ENCODE data around the gene MBOAT2. TPM values are rescaled to one million over a fixed set of nuclear protein-coding genes. Genes with fewer than 3 reads are reported as not detected.
A peak's percentile ranks its signal among the peaks of the same experiment; 100 is the strongest.

MBOAT2 gene
- total RNA-seq, 1 donor from 2014 or later: 5.3 TPM

- Histone ChIP-seq H3K4me1 (peaks cover 10% of the 10 kb centered on the region), H3K27ac (replicated peaks) (peak overlapping the region; percentile 31), H3K9me3 (replicated peaks) (no peaks in the 10 kb centered on the region), H3K36me3 (no peaks in the 10 kb centered on the region), H3K27me3 (ENCODE audit: low read depth) (no peaks in the 10 kb centered on the region), H3K4me3 (no peak overlapping the region)
- no peak for TF ChIP-seq CTCF (IDR thresholded peaks at IDR 0.05; ENCODE audit: borderline replicate concordance)
- no peak for DNase-seq
- intact Hi-C loops (cut with micrococcal nuclease): no loop called here
Observed at GRCh38 chr2:8885449-8886201, 117.9 kb downstream of the MBOAT2 start.

GRCh38 chr2:8884812-8885211 is 118.7 kb downstream of the MBOAT2 start:
- TF ChIP-seq CTCF (IDR thresholded peaks at IDR 0.05; ENCODE audit: borderline replicate concordance): no peak
- Histone ChIP-seq H3K4me1 (peaks cover 10% of the 10 kb centered on the region), H3K4me3 (no peak overlapping the region), H3K27me3 (ENCODE audit: low read depth) (no peaks in the 10 kb centered on the region), H3K36me3 (no peaks in the 10 kb centered on the region), H3K27ac (replicated peaks) (peak overlapping the region; percentile 15), H3K9me3 (replicated peaks) (no peaks in the 10 kb centered on the region)
- intact Hi-C loops (cut with micrococcal nuclease): no loop called here
- DNase-seq: no peak

GRCh38 chr2:8882094-8882493 is 121.4 kb downstream of the MBOAT2 start:
- intact Hi-C loops (cut with micrococcal nuclease): no loop called here
- TF ChIP-seq CTCF (IDR thresholded peaks at IDR 0.05; ENCODE audit: borderline replicate concordance): peak; percentile 8
- H3K4me1 ChIP-seq: peaks cover 10% of the 10 kb centered on the region

GRCh38 chr2:8877894-8878293 is 125.6 kb downstream of the MBOAT2 start:
- TF ChIP-seq CTCF (IDR thresholded peaks at IDR 0.05; ENCODE audit: borderline replicate concordance): no peak
- Histone ChIP-seq H3K27ac (replicated peaks) (no peak overlapping the region), H3K4me1 (no peaks in the 10 kb centered on the region), H3K27me3 (ENCODE audit: low read depth) (no peaks in the 10 kb centered on the region), H3K4me3 (no peak overlapping the region), H3K36me3 (no peaks in the 10 kb centered on the region), H3K9me3 (replicated peaks) (no peaks in the 10 kb centered on the region)
- DNase-seq: no peak
- intact Hi-C loops (cut with micrococcal nuclease): loop anchor here (10.0 kb wide), 1 partner anchor 257 kb away; no protein-coding TSS in a partner anchor

More at GRCh38 chr2:8882094-8882493, 121.4 kb downstream of the MBOAT2 start:
- Histone ChIP-seq H3K4me3 (no peak overlapping the region), H3K27ac (replicated peaks) (no peak overlapping the region), H3K36me3 (no peaks in the 10 kb centered on the region), H3K27me3 (ENCODE audit: low read depth) (no peaks in the 10 kb centered on the region), H3K9me3 (replicated peaks) (no peaks in the 10 kb centered on the region)
- no peak for DNase-seq

GRCh38 chr2:8877332-8877731 is 126.2 kb downstream of the MBOAT2 start:
- intact Hi-C loops (cut with micrococcal nuclease): loop anchor here (10.0 kb wide), 1 partner anchor 257 kb away; no protein-coding TSS in a partner anchor
- Histone ChIP-seq H3K36me3 (no peaks in the 10 kb centered on the region), H3K4me3 (no peak overlapping the region), H3K4me1 (no peaks in the 10 kb centered on the region), H3K27ac (replicated peaks) (no peak overlapping the region), H3K27me3 (ENCODE audit: low read depth) (no peaks in the 10 kb centered on the region), H3K9me3 (replicated peaks) (no peaks in the 10 kb centered on the region)
- DNase-seq: no peak
- no peak for TF ChIP-seq CTCF (IDR thresholded peaks at IDR 0.05; ENCODE audit: borderline replicate concordance)

All from left ventricle myocardium inferior (tissue), 1 donor.